HCT116 (cell line): ENCODE data around the gene PRM3.

Source experiments
- ATF3 ChIP-seq: IDR thresholded peaks from 2 replicates; pipeline ENCODE4 v1.6.1; 2012
- CEBPB ChIP-seq: IDR thresholded peaks from 2 replicates; pipeline ENCODE4 v1.6.1; 2012; ENCODE audit warnings: low read depth
- CTCF ChIP-seq, 3 experiments: fragments of 200-600 bp in 1 of 3; sonication (generic) in 1 of 3; IDR thresholded peaks in 2 of 3; conservative IDR thresholded peaks in 1 of 3; 2 replicates each; pipeline ENCODE4 v1.5.1; 2012 to 2017; ENCODE audit warnings: low read depth in 2 of 3, low read length in 2 of 3, antibody characterized with exemption in 1 of 3, borderline replicate concordance in 1 of 3, control low read depth in 1 of 3, mild to moderate bottlenecking in 1 of 3, mixed read lengths in 1 of 3, mixed run types in 1 of 3, moderate library complexity in 1 of 3; ENCODE audit not compliant: insufficient read depth in 1 of 3
- JUND ChIP-seq: IDR thresholded peaks from 2 replicates; pipeline ENCODE4 v1.6.1; 2012
- POLR2A ChIP-seq: IDR thresholded peaks from 2 replicates; pipeline ENCODE4 v1.7.0; 2011; ENCODE audit warnings: borderline replicate concordance; ENCODE audit not compliant: insufficient read depth, insufficient read length; ENCODE audit errors: extremely low read depth
- SP1 ChIP-seq: IDR thresholded peaks from 2 replicates; pipeline ENCODE4 v1.6.1; 2012; ENCODE audit warnings: low read depth
- SRF ChIP-seq: IDR thresholded peaks from 2 replicates; pipeline ENCODE4 v1.6.1; 2012; ENCODE audit warnings: low read depth

DNA sequence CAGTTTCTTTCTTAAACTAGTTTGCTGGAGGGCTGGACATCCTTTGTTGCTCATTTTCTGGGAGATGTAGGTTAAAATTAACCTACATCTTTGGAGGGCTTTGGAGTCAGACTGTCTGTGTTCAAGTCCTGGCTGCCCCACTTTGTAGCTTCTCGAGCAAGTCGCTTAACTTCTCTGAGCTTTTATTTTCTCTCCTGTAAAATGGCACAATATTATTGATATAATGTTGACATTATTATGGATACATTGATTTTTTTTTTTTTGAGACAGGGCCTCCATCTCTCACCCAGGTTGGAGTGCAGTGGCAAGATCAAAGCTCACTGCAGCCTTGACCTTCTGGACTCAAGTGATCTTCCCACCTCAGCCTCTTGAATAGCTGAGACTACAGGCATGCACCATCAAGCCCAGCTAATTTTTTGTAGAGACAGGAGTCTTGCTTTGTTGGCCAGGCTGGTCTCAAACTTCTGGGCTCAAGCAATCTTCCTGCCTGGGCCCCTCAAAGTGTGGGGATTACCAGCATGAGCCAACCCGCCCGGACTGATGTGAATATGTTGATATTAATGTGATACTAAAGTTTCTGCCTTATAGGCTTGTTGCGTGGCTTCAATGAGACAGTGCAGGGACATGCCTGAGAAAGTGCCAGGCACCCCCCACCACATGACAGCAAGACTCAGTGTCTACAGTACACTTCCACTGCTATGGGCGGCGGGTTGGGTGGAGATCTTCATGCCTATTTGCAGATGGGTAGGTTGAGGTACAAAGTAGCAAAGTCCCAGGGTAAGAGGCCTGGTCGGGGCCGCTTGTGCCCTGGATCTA, 40.3 kb upstream of the PRM3 start:
- TF ChIP-seq CTCF (IDR thresholded peaks at IDR 0.05 in 2 of 3, conservative IDR thresholded peaks at IDR 0.05 in 1 of 3; ENCODE audit: borderline replicate concordance in 1 of 3, insufficient read depth in 1 of 3, low read depth in 2 of 3, low read length in 2 of 3) = no peak
- TF ChIP-seq CEBPB = no peak
- no peak for TF ChIP-seq SP1
- no peak for TF ChIP-seq SRF
- no peak for TF ChIP-seq JUND
- TF ChIP-seq POLR2A = no peak
- TF ChIP-seq ATF3 = no peak
